GM12873 (cell line): ENCODE results near the gene GRM4.

Source experiments
- CTCF ChIP-seq: IDR thresholded peaks from 2 replicates; pipeline ENCODE4 v1.5.1; 2012; ENCODE audit warnings: low read depth, mild to moderate bottlenecking, moderate library complexity, low read length, control low read depth; ENCODE audit not compliant: insufficient read depth; ENCODE audit errors: missing control alignments

The GRM4 gene

DNA sequence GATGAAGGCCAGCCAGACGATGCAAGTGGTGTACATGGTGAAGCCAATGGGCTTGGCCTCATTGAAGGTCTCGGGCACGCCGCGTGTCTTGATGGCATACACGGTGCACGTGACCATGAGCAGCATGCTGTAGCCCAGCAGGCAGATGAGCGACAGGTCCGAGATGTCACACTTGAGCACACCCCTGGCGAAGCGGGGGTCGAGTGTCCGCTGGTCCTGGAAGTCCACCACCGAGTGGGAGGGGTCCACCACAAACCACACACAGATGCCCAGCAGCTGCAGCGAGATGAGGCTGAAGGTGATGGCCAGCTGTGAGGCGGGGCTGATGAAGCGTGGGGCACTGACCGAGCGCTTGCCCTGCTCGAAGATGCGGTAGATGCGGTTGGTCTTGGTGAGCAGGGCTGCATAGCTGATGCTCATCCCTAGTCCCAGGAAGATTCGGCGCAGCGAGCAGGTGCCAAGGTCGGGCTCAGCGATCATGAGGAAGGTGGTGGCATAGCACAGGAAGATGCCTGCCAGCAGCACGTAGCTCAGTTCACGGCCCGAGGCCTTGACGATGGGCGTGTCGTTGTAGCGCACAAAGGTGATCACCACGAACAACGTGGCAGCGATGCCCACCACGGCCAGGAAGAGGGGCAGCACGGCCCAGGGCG is 110.1 kb downstream of the GRM4 start:
- TF ChIP-seq CTCF = no peak

DNA sequence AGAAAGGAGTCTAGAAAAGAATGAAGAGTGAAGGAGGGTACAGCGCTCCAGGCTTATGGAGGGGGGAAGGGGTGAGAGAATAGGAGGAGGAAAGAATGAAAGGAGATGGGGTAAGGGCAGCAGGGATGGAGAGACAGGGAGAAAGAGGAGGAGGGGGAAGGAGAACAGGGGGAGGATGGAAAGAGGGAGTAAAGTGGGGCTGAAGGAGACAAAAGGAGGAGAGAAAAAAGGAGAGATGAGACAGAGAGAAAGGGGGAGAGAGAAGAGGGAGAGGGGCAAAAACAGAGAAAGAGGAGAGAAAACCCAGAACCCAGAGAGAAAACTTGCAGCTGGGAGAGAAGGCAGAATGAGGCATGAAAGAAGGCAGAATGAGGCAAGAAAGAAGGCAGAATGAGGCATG is 110.7 kb downstream of the GRM4 start:
- TF ChIP-seq CTCF = no peak

- no peak for TF ChIP-seq CTCF
Measured at GRCh38 chr6:34032856-34033255, 113.0 kb downstream of the GRM4 start.

GRCh38 chr6:34031625-34032383 is 114.1 kb downstream of the GRM4 start:
- TF ChIP-seq CTCF = no peak

DNA sequence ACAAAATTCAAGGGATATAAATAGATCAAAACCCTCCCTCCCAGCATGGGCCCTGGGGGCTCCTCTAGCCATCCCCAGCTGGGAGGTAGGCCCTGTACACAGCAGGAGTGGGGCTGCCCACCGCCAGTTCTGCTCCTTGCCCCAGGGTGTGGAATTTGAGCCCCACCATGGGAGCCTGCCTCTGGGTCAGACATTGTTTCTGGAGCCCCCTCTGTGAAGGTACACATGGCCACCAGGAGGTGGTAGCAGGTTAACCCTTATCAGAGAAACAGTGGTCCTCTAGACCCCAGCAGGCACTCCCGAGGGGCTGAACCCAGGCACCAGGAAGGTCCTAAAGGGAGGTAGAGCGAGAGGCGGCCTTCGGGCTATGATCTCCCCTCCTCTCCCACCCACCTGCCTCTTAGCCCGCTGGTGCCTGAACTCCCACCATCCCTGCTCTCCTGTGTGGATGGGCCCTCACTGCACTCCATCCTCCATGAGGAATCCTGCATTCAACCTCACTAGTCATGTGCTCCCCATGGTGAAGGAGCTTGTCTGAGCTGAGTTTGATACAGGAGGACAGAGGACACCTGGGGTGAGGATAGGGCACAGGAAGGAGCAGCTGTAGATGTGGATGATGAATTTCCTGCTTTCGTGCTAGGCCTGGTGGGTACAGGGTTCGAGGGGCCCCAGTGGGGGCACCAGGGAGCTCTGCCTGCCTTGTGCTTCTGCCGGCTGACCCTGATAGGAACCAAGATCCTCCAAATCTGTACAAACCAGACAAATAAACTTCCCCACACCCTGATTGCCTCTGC is 114.9 kb downstream of the GRM4 start:
- TF ChIP-seq CTCF = peak; percentile 9

DNA sequence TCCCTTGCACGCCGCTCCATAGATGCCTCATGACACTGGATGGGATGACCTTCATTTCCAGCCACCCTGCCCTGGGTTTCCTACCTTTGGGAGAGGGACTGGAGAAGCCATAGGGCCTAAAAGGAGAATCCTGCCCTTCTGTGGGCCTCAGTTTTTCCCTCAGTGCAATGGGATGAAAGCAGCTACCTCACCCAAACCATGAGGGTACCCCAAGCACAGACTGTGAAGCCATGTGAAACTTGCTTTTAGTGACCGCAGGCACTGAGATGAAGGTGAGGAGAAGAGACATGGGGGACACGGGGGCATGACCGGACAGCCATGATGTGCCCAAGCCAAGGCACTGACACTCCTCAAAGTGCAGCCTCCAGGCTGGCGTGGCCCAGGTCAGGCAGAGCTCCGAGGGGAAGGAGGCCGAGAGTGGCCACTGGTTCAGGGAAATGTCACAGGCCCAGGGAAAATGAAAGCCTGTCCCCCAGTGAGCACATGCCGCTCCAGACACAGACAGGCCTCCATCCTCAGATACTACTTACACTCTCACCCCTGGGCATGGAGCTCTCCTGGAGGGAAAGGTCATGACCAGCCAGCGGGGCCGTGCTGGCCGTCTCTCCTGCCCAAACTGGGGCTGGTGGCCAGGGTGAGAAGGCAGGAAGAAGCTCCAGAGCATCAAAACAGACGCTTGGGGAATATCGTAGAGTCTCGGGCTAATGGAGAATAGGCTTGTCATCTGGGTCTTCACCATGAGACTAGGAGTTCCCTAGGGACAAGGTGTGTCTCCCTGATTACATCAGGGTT is 116.2 kb downstream of the GRM4 start:
- no peak for TF ChIP-seq CTCF
